Prostate gland (tissue), 2 donors: ENCODE data around the gene NRROS. TPM values are rescaled to one million over a fixed set of nuclear protein-coding genes. Genes with fewer than 3 reads are reported as not detected.

ENCODE experiments used
- DNase-seq: peaks from one replicate; pipeline ENCODE4 v3.0.0-alpha.2; 2019; ENCODE audit warnings: low spot score
- H3K27ac ChIP-seq, 2 donors: fragments of 200-600 bp; sonication (generic); 2 replicates each; pipeline ENCODE4 v1.5.1; 2017 to 2019
- H3K27me3 ChIP-seq: fragments of 200-600 bp; sonication (generic); replicated peaks from 2 replicates; pipeline ENCODE4 v1.5.1; 2019; ENCODE audit not compliant: insufficient read depth
- H3K36me3 ChIP-seq, 2 donors: fragments of 200-600 bp; sonication (generic); 1 replicate in 1 of 2; 2 replicates in 1 of 2; pipeline versions ENCODE4 v1.5.1 to v1.8.1; 2017 to 2019
- H3K4me1 ChIP-seq: fragments of 200-600 bp; sonication (generic); replicated peaks from 2 replicates; pipeline ENCODE4 v1.5.1; 2019
- H3K4me3 ChIP-seq, 2 donors: fragments of 200-600 bp; sonication (generic); 2 replicates each; pipeline ENCODE4 v1.5.1; 2017 to 2019
- H3K9me3 ChIP-seq: fragments of 200-600 bp; sonication (generic); 2 replicates; pipeline ENCODE4 v1.5.1; 2017
- POLR2A ChIP-seq: fragments of 450-650 bp; IDR thresholded peaks from one replicate; pipeline ENCODE4 v1.6.1; 2016; ENCODE audit warnings: antibody characterized with exemption, mild to moderate bottlenecking
- POLR2AphosphoS5 ChIP-seq: sonication (generic); formaldehyde crosslinking; IDR thresholded peaks from one replicate; pipeline ENCODE4 v1.6.1; 2017; ENCODE audit warnings: antibody characterized with exemption
- WGBS: methylation state at CpG from one replicate; pipeline ENCODE4 v1.1.5; 2018; 5-methylcytosine and 5-hydroxymethylcytosine counted together
- intact Hi-C: fragments of 100-400 bp; cut with DNase I; formaldehyde crosslinking; loops from one replicate; pipeline ENCODE4 v1.14.2; 2022
- total RNA-seq, 2 donors: library from RNA; depleted of rRNA; stranded (reverse); fragments of >200 nt; gene quantifications; one replicate each; pipeline ENCODE4 v1.1.0, GENCODE V29; 2016
- TF ChIP-seq, protein P1 (sequence below), 4 experiments: fragments of 200-600 bp in 2 of 4; fragments of 450-650 bp in 2 of 4; sonication (generic) in 2 of 4; IDR thresholded peaks; 1 replicate in 3 of 4; 2 replicates in 1 of 4; pipeline ENCODE4 v1.5.1; 2016 to 2019; ENCODE audit warnings: antibody characterized with exemption in 4 of 4, mild to moderate bottlenecking in 2 of 4, moderate library complexity in 2 of 4

The NRROS gene
- total RNA-seq, 2 donors from 2014 or later: 2.0 to 5.5 TPM

DNA sequence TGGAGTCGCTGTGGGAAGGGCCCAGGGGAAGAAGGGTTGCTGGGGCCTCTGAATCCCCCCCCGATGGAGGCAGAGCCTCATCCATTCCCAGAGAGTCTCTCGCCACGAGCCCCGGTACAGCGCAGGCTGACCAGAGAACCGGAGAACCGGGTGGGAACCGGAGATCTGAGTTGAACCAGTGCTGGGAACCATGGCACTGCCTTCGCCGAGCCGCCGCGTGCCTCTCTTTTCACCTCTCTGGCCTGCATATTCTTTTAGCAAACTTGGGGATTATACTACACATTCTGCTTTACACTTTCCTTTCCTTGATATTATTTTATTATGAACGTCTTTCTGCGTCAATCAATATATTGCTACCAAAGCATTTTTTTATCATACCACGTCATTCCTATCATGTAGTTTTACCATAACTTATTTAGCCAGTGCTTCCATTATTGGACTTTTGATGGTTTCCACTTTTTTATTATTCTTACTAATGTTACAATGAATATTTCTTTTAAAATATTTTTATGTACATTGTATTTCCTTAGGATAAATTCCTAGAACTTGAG is 7.2 kb downstream of the NRROS start:
- 88% methylated on average over 17 of the region's 17 CpGs for WGBS

DNA sequence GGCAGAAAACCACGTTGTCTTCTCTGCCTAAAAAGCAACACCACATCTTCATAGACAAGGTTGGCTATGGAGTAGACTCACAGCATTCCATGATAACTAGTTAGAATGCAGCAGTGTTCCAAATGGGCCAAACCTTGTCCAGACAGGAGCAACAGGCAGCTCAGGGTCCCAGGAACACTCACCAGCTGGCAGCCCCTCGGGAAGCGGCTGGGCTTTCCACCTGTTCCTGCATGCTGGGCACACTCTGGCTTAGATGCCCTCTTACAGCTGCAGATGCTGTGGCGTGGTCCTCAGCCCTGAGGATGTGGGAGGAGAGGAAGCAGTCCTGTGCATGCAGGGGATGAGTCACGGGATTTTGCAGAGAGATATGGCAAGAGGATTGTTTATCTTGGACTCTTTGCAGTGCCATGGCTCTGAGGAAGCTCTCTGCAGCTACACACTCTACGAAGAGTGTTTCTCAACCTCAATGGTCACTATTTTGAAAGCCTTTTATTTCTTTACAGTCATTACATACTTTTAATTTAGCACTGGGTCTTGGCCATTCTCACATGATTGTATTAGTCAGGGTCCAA is 11.3 kb downstream of the NRROS start:
- Histone ChIP-seq H3K4me3 (no peak overlapping the region), H3K27ac (no peak overlapping the region), H3K36me3 (no peaks in the 10 kb centered on the region), H3K4me1 (no peaks in the 10 kb centered on the region), H3K27me3 (no peaks in the 10 kb centered on the region), H3K9me3 (no peaks in the 10 kb centered on the region)
- intact Hi-C loops: no loop called here
- peak; percentile 73 for DNase-seq
- 14% methylated on average over 6 of the region's 6 CpGs for WGBS
- TF ChIP-seq POLR2AphosphoS5: peak; percentile 85
- TF ChIP-seq, protein P1, sequence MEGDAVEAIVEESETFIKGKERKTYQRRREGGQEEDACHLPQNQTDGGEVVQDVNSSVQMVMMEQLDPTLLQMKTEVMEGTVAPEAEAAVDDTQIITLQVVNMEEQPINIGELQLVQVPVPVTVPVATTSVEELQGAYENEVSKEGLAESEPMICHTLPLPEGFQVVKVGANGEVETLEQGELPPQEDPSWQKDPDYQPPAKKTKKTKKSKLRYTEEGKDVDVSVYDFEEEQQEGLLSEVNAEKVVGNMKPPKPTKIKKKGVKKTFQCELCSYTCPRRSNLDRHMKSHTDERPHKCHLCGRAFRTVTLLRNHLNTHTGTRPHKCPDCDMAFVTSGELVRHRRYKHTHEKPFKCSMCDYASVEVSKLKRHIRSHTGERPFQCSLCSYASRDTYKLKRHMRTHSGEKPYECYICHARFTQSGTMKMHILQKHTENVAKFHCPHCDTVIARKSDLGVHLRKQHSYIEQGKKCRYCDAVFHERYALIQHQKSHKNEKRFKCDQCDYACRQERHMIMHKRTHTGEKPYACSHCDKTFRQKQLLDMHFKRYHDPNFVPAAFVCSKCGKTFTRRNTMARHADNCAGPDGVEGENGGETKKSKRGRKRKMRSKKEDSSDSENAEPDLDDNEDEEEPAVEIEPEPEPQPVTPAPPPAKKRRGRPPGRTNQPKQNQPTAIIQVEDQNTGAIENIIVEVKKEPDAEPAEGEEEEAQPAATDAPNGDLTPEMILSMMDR (IDR thresholded peaks at IDR 0.05): no peak

More for the DNA sequence above, 7.2 kb downstream of the NRROS start:
- H3K27me3 ChIP-seq: no peaks in the 10 kb centered on the region
- no peaks in the 10 kb centered on the region for H3K36me3 ChIP-seq
- intact Hi-C loops: no loop called here
- H3K9me3 ChIP-seq: no peaks in the 10 kb centered on the region
- H3K4me3 ChIP-seq: no peak overlapping the region
- no peaks in the 10 kb centered on the region for H3K4me1 ChIP-seq
- DNase-seq: no peak
- no peak overlapping the region for H3K27ac ChIP-seq
- TF ChIP-seq POLR2AphosphoS5: no peak
- no peak for TF ChIP-seq POLR2A
- TF ChIP-seq, protein P1 (IDR thresholded peaks at IDR 0.05): no peak

DNA sequence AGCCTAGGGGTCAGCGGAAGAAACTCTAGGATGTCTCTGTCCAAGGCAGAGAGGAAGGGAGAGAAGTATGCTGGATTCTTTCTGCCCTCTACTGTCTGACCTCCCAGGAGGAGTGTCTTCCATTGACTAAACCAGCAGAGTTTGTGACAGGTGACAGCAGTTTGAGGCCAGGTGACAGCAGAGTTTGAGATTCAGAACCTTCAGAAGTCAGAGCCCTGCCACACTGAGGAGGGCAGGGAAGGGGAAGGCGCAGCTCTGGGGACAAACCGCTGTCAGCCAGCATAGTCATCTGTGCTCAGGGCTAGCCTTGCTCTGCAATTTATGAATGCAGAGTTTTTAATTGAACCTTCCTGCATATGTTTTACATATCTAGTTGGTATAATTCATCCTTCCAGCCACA is 12.3 kb downstream of the NRROS start:
- WGBS: 75% methylated on average over 3 of the region's 3 CpGs
- no peak overlapping the region for H3K27ac ChIP-seq
- TF ChIP-seq POLR2A (no peak), POLR2AphosphoS5 (no peak)
- TF ChIP-seq, protein P1 (IDR thresholded peaks at IDR 0.05): no peak
- no peaks in the 10 kb centered on the region for H3K27me3 ChIP-seq
- intact Hi-C loops: no loop called here
- no peaks in the 10 kb centered on the region for H3K9me3 ChIP-seq
- H3K36me3 ChIP-seq: no peaks in the 10 kb centered on the region
- H3K4me3 ChIP-seq: no peak overlapping the region
- DNase-seq: no peak
- H3K4me1 ChIP-seq: no peaks in the 10 kb centered on the region

DNA sequence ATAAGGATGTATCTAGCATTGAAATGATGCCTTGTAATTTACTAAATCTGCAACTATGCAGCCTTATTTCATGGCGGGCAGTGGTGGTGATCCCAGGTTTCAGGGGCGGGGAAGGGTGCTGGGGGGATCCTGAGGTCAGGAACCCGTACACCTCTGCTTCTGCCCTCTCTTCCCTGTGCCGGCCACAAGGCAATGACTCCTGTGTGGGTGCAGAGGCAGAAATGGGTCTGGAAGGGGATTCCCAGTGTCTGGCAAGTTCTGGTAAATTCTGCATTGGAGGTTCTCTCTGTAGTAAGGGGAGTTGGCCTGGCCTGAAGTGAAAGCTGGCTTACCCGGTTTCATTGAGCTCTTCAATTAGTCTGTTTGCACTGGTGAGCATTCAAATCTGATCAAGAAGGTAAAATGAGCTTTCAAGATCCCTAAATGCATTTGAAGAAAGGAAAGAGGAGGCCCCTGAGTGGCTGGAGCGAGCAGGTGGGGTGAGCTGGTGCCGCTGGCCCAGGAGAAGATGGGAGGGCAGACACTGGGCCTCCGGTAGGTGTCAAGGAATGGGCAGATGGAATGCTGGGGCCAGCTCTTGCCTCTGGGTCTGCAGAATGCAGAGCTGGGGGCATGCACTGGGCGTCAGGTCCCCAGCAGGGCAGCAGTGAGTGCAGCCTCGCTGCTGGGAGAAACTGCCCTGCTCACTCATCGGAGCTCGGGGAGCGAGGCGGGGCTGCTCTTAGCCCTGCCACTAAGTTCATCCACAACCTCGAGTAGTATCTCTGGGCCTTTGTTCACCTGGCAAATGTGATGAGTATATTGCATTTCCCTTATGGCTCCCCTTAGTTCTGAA is 13.7 kb downstream of the NRROS start:
- Histone ChIP-seq H3K36me3 (no peaks in the 10 kb centered on the region), H3K4me1 (no peaks in the 10 kb centered on the region), H3K4me3 (no peak overlapping the region), H3K27ac (no peak overlapping the region), H3K9me3 (no peaks in the 10 kb centered on the region), H3K27me3 (no peaks in the 10 kb centered on the region)
- no peak for DNase-seq
- intact Hi-C loops: no loop called here
- WGBS: 79% methylated on average over 15 of the region's 15 CpGs
- no peak for TF ChIP-seq POLR2AphosphoS5
- TF ChIP-seq, protein P1 (IDR thresholded peaks at IDR 0.05): no peak
- no peak for TF ChIP-seq POLR2A
